SH-SY5Y (cell line): ENCODE measurements around the gene INHBE.

ENCODE experiments used
- GATA2 ChIP-seq: IDR thresholded peaks from 2 replicates; pipeline ENCODE4 v1.6.1; 2011; ENCODE audit warnings: mild to moderate bottlenecking, low read depth, low read length
- GATA3 ChIP-seq: IDR thresholded peaks from 2 replicates; pipeline ENCODE4 v1.6.1; 2011; ENCODE audit warnings: low read depth, mild to moderate bottlenecking, low read length, moderate library complexity

DNA sequence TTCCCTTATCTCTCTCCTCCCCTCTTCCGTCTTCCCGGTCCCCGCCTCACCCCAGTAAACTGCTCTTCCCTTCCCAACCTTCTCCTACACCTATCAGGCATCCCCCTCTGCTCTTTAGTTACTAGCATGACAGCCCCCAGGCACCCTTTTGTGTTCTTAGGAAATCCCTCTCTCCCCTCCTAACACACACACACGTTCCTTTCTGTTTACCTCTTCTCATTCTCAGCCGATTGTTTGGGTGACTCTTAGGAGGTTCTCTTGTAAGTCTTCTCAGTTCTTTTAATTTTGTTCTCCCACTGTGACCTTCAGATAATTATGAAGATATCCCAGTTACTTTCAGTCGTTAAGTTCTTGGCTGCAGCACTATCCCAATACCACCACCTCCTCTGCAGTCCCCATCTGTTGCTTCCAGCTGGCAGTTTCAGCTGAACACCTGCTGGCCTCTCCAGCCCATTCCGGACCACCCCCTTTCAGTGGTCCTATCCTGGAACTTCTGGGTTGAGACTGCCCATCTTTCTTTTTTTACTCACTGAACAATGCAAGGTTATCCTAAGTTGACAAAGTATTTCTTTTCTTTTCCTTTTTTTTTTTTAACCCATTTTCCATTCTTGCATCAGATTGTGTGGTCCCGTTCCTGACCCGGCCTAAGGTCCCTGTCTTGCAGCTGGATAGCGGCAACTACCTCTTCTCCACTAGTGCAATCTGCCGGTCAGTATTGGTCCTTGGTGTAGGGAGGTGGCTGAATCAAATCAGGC lies 33.5 kb downstream of the INHBE start:
- TF ChIP-seq GATA2 (no peak), GATA3 (no peak)
